GM19099 (cell line): ENCODE measurements around the gene IDH3G.

ENCODE experiments used
- POLR2A ChIP-seq: IDR thresholded peaks from 3 replicates; pipeline ENCODE4 v1.6.1; 2011; ENCODE audit warnings: low read depth; ENCODE audit not compliant: insufficient read length; ENCODE audit errors: extremely low read depth

Gene IDH3G

GRCh38 chrX:153736071-153736820 lies 57.9 kb downstream of the IDH3G start:
- TF ChIP-seq POLR2A, result no peak
